Endothelial cell of umbilical vein (primary cell): ENCODE measurements around the gene CUL2. TPM values are rescaled to one million over a fixed set of nuclear protein-coding genes. Genes with fewer than 3 reads are reported as not detected.

Experiments used
- BruUV-seq: library from RNA; stranded (reverse); fragments of 400-500 nt; replicated peaks from 2 replicates; lab custom pipeline; 2021; lab: Mats Ljungman, UMichigan
- CTCF ChIA-PET: fragments of 300-600, 350-600 bp; sonication (Branson Sonifier 250); formaldehyde crosslinking; loops from one replicate; lab custom pipeline; 2021; ENCODE audit warnings: antibody characterized with exemption, inconsistent platforms; lab: Charles Lee
- POLR2A ChIA-PET: fragments of 300-600, 350-600 bp; sonication (Branson Sonifier 250); formaldehyde crosslinking; loops from one replicate; lab custom pipeline; 2021; ENCODE audit warnings: antibody characterized with exemption, inconsistent platforms; lab: Charles Lee
- DNase-seq: peaks from one replicate; pipeline ENCODE4 v3.0.0-alpha.2; 2011; ENCODE audit warnings: low read depth, low spot score
- FAIRE-seq: peaks from 2 replicates; lab custom pipeline; 2011; peaks lifted over from hg19 to GRCh38; lab: Jason Lieb, UNC
- H2AFZ ChIP-seq: 2 replicates; pipeline ENCODE4 v1.6.0; 2012; ENCODE audit warnings: low read depth, low read length, control low read depth, inconsistent platforms
- H3K27ac ChIP-seq: 2 replicates; pipeline ENCODE4 v1.5.1; 2011; ENCODE audit warnings: low read depth, mild to moderate bottlenecking, control low read depth, low read length, moderate library complexity; ENCODE audit not compliant: insufficient read depth
- H3K27me3 ChIP-seq, 2 experiments: 2 replicates each; pipeline versions ENCODE4 v1.6.0 to v1.6.1; 2011; ENCODE audit warnings: low read length in 2 of 2, mixed read lengths in 1 of 2; ENCODE audit not compliant: control insufficient read depth in 2 of 2, insufficient read depth in 2 of 2
- H3K36me3 ChIP-seq, 2 experiments: 2 replicates in 1 of 2; 3 replicates in 1 of 2; pipeline ENCODE4 v1.5.1; 2011; ENCODE audit warnings: low read length in 2 of 2, mild to moderate bottlenecking in 1 of 2, moderate library complexity in 1 of 2; ENCODE audit not compliant: control insufficient read depth in 2 of 2, insufficient read depth in 2 of 2; ENCODE audit errors: extremely low read depth in 1 of 2
- H3K4me1 ChIP-seq: 3 replicates; pipeline ENCODE4 v1.5.1; 2011; ENCODE audit warnings: mild to moderate bottlenecking, low read length; ENCODE audit not compliant: control insufficient read depth, insufficient read depth; ENCODE audit errors: extremely low read depth
- H3K4me2 ChIP-seq: 2 replicates; pipeline ENCODE4 v1.6.1; 2011; ENCODE audit warnings: low read length, control low read depth, mixed read lengths; ENCODE audit not compliant: insufficient read depth
- H3K4me3 ChIP-seq, 3 experiments: fragments of 200-600 bp in 1 of 3; sonication (generic), shearing (Covaris generic) in 1 of 3; replicated peaks in 1 of 3; 2 replicates each; pipeline ENCODE4 v1.5.1; 2011 to 2016; ENCODE audit warnings: control low read depth in 3 of 3, low read length in 3 of 3, mild to moderate bottlenecking in 2 of 3, inconsistent platforms in 1 of 3, low read depth in 1 of 3, moderate library complexity in 1 of 3; ENCODE audit not compliant: insufficient read depth in 1 of 3
- H3K79me2 ChIP-seq: 2 replicates; pipeline ENCODE4 v1.6.0; 2012; ENCODE audit warnings: low read length, inconsistent platforms; ENCODE audit not compliant: control insufficient read depth, insufficient read depth
- H3K9ac ChIP-seq: replicated peaks from 2 replicates; pipeline ENCODE3; 2011; ENCODE audit warnings: low read length, control low read depth; ENCODE audit not compliant: insufficient read depth; ENCODE audit errors: extremely low read depth
- H3K9me1 ChIP-seq: replicated peaks from 3 replicates; pipeline ENCODE4 v1.6.0; 2011; ENCODE audit warnings: mild to moderate bottlenecking, low read length; ENCODE audit not compliant: control insufficient read depth, insufficient read depth; ENCODE audit errors: extremely low read depth
- H3K9me3 ChIP-seq: replicated peaks from 2 replicates; pipeline ENCODE4 v1.5.1; 2012; ENCODE audit warnings: low read length, inconsistent platforms; ENCODE audit not compliant: control insufficient read depth, insufficient read depth
- H4K20me1 ChIP-seq: replicated peaks from 2 replicates; pipeline ENCODE3; 2011; ENCODE audit warnings: mild to moderate bottlenecking, low read length; ENCODE audit not compliant: control insufficient read depth, insufficient read depth; ENCODE audit errors: extremely low read depth
- CTCF ChIP-seq, 2 donors: IDR thresholded peaks; 1 replicate in 1 of 2; 2 replicates in 1 of 2; pipeline ENCODE4 v1.5.1; 2011; ENCODE audit warnings: low read length in 2 of 2, mild to moderate bottlenecking in 2 of 2, moderate library complexity in 2 of 2, control low read depth in 1 of 2, inconsistent platforms in 1 of 2, low read depth in 1 of 2; ENCODE audit not compliant: insufficient read depth in 1 of 2; ENCODE audit errors: extremely low read depth in 1 of 2
- EZH2 ChIP-seq: IDR thresholded peaks from 2 replicates; pipeline ENCODE4 v1.6.1; 2012; ENCODE audit warnings: borderline replicate concordance, low read depth, mild to moderate bottlenecking, moderate library complexity, low read length, inconsistent platforms; ENCODE audit not compliant: severe bottlenecking
- FOS ChIP-seq: IDR thresholded peaks from 2 replicates; pipeline ENCODE4 v1.6.1; 2011; ENCODE audit warnings: mild to moderate bottlenecking, low read length, moderate library complexity, borderline replicate concordance; ENCODE audit not compliant: insufficient read depth
- GATA2 ChIP-seq: IDR thresholded peaks from 2 replicates; pipeline ENCODE4 v1.7.0; 2011; ENCODE audit warnings: low read depth, mild to moderate bottlenecking, moderate library complexity, mixed read lengths, low read length; ENCODE audit not compliant: insufficient read length, insufficient read depth
- JUN ChIP-seq: IDR thresholded peaks from 2 replicates; pipeline ENCODE4 v1.6.1; 2011; ENCODE audit warnings: borderline replicate concordance, low read depth; ENCODE audit not compliant: insufficient read length, insufficient read depth
- MAX ChIP-seq: IDR thresholded peaks from 2 replicates; pipeline ENCODE4 v1.6.1; 2011; ENCODE audit not compliant: insufficient read depth, insufficient read length
- MYC ChIP-seq: IDR thresholded peaks from one replicate; pipeline ENCODE4 v1.6.1; 2011; ENCODE audit warnings: mild to moderate bottlenecking, low read depth, low read length
- POLR2A ChIP-seq: IDR thresholded peaks from 2 replicates; pipeline ENCODE4 v1.6.1; 2012; ENCODE audit warnings: low read depth, mild to moderate bottlenecking, control low read depth, low read length
- POLR2AphosphoS5 ChIP-seq: IDR thresholded peaks from 2 replicates; pipeline ENCODE4 v1.6.1; 2012; ENCODE audit warnings: low read depth, mild to moderate bottlenecking, control low read depth, low read length, moderate library complexity; ENCODE audit not compliant: insufficient read depth
- dilution Hi-C: fragments of 300-500 bp; cut with MboI; formaldehyde crosslinking; loops from one replicate; pipeline ENCODE4 v1.15.0; 2019; ENCODE audit warnings: low sequenced_read_pairs; ENCODE audit not compliant: extremely low pct_ligation_motif_present
- intact Hi-C: fragments of 100-400 bp; cut with micrococcal nuclease; formaldehyde crosslinking; loops from one replicate; pipeline ENCODE4 v1.10.0; 2022
- polyA plus RNA-seq, 4 experiments: library from polyadenylated mRNA; depleted of rRNA in 3 of 4; stranded (reverse) in 3 of 4; unstranded in 1 of 4; fragments of >200 nt; gene quantifications; 2 replicates each; pipeline versions ENCODE4 v1.2.1 to v1.2.3, GENCODE V29; 2011 to 2012; ENCODE audit warnings: missing spikeins in 1 of 4
- total RNA-seq: library from RNA; stranded (reverse); gene quantifications from 2 replicates; pipeline ENCODE4 v1.2.3, GENCODE V29; 2021

The CUL2 gene
- total and polyA plus RNA-seq, 2 donors (not counting 3 experiments of a cell fraction or from before 2014, with no cell fraction given): 11.6 to 45.3 TPM

DNA sequence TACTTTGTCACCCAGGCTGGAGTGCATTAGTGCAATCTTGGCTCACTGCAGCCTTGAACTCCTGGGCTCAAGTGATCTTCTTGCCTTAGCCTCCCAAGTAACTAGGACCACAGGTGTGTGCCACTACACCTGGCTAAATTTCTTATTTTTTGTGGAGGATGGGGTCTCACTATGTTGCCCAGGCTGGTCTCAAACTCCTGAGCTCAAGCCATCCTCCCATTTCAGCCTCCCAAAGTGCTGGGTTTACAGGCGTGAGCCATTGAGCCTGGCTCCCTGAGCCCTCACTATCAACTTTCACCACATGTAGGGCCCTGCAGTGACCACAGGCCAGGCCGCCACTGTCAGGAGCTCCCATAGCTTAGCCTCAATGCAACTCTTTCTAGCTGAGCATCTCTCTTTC is 110.2 kb downstream of the CUL2 start:
- DNase-seq (no peak), FAIRE-seq (no peak)
- dilution Hi-C loops (no loop called here), intact Hi-C loops (no loop called here)
- Histone ChIP-seq H4K20me1 (no peaks in the 10 kb centered on the region), H3K4me1 (no peaks in the 10 kb centered on the region), H3K27ac (no peak overlapping the region), H3K9me3 (no peaks in the 10 kb centered on the region), H3K9ac (no peak overlapping the region), H3K36me3 (no peaks in the 10 kb centered on the region), H3K79me2 (no peaks in the 10 kb centered on the region), H3K4me3 (no peak overlapping the region), H3K27me3 (no peaks in the 10 kb centered on the region), H2AFZ (no peak overlapping the region), H3K4me2 (no peak overlapping the region), H3K9me1 (no peaks in the 10 kb centered on the region)
- POLR2A ChIA-PET: no interaction called here
- no TSS peak for BruUV-seq
- CTCF ChIA-PET: no interaction called here
- TF ChIP-seq GATA2: no peak
- TF ChIP-seq FOS: no peak
- no peak for TF ChIP-seq JUN
- no peak for TF ChIP-seq POLR2AphosphoS5
- TF ChIP-seq MYC: no peak
- TF ChIP-seq EZH2: no peak
- TF ChIP-seq POLR2A: no peak
- TF ChIP-seq CTCF (IDR thresholded peaks at IDR 0.05; ENCODE audit: extremely low read depth in 1 of 2, insufficient read depth in 1 of 2, low read depth in 1 of 2, low read length in 2 of 2): no peak
- no peak for TF ChIP-seq MAX
